SK-N-SH treated with all-trans-retinoic acid at 6 μM for 48 hours (cell line): ENCODE measurements around the gene GFPT2.

Experiments
- ATAC-seq: fragments of 200-7000 bp; cut with Tn5 transposase; 3 replicates; pipeline ENCODE4 v1.9.1; 2020; ENCODE audit warnings: mild to moderate bottlenecking, moderate library complexity
- ARNTL ChIP-seq: fragments of 450-650 bp; formaldehyde crosslinking; IDR thresholded peaks from 2 replicates; pipeline ENCODE4 v1.5.0; 2020; ENCODE audit warnings: low read depth, mild to moderate bottlenecking, moderate library complexity, borderline replicate concordance
- BACH2 ChIP-seq: fragments of 250-450 bp; sonication (Bioruptor Pico); IDR thresholded peaks from 2 replicates; pipeline ENCODE4 v1.9.0; 2021; ENCODE audit warnings: mild to moderate bottlenecking, borderline replicate concordance
- CSDC2 ChIP-seq: fragments of 250-450 bp; sonication (Bioruptor Pico); IDR thresholded peaks from 2 replicates; pipeline ENCODE4 v1.5.0; 2020; ENCODE audit warnings: mild to moderate bottlenecking, moderate library complexity
- CSRNP3 ChIP-seq: fragments of 250-450 bp; sonication (Bioruptor Pico); IDR thresholded peaks from 2 replicates; pipeline ENCODE4 v1.5.1; 2021; ENCODE audit warnings: mild to moderate bottlenecking, moderate library complexity
- ESRRG ChIP-seq: fragments of 250-450 bp; sonication (Bioruptor Pico); IDR thresholded peaks from 2 replicates; pipeline ENCODE4 v1.6.1; 2021; ENCODE audit warnings: mild to moderate bottlenecking
- GLIS3 ChIP-seq: fragments of 250-450 bp; sonication (Bioruptor Pico); IDR thresholded peaks from 2 replicates; pipeline ENCODE4 v1.5.0; 2020; ENCODE audit warnings: mild to moderate bottlenecking, moderate library complexity
- ISL1 ChIP-seq: fragments of 250-450 bp; sonication (Bioruptor Pico); IDR thresholded peaks from 2 replicates; pipeline ENCODE4 v2.1.2; 2022; ENCODE audit warnings: mild to moderate bottlenecking, moderate library complexity
- OSR1 ChIP-seq: fragments of 250-450 bp; sonication (Bioruptor Pico); IDR thresholded peaks from 2 replicates; pipeline ENCODE4 v1.8.0; 2022; ENCODE audit warnings: moderate library complexity, mild to moderate bottlenecking, inconsistent platforms
- POU6F1 ChIP-seq: fragments of 250-450 bp; sonication (Bioruptor Pico); IDR thresholded peaks from 2 replicates; pipeline ENCODE4 v1.8.0; 2021; ENCODE audit warnings: low read depth, mild to moderate bottlenecking, moderate library complexity, borderline replicate concordance
- PPARA ChIP-seq: fragments of 250-450 bp; sonication (Bioruptor Pico); IDR thresholded peaks from 2 replicates; pipeline ENCODE4 v1.5.0; 2020; ENCODE audit warnings: mild to moderate bottlenecking, borderline replicate concordance
- RARB ChIP-seq: fragments of 250-450 bp; sonication (Bioruptor Pico); IDR thresholded peaks from 2 replicates; pipeline ENCODE4 v1.8.0; 2021; ENCODE audit warnings: mild to moderate bottlenecking, moderate library complexity
- SNAI2 ChIP-seq: fragments of 250-450 bp; sonication (Bioruptor Pico); IDR thresholded peaks from 2 replicates; pipeline ENCODE4 v1.5.0; 2020; ENCODE audit warnings: mild to moderate bottlenecking, moderate library complexity
- TCF4 ChIP-seq: fragments of 250-450 bp; sonication (Bioruptor Pico); IDR thresholded peaks from 2 replicates; pipeline ENCODE4 v1.8.0; 2021; ENCODE audit warnings: mild to moderate bottlenecking, moderate library complexity, borderline replicate concordance
- TOX ChIP-seq: fragments of 250-450 bp; sonication (Bioruptor Pico); IDR thresholded peaks from 2 replicates; pipeline ENCODE4 v1.8.0; 2021; ENCODE audit warnings: mild to moderate bottlenecking, moderate library complexity, borderline replicate concordance
- TSHZ2 ChIP-seq: fragments of 250-450 bp; sonication (Bioruptor Pico); IDR thresholded peaks from 2 replicates; pipeline ENCODE4 v1.5.0; 2020; ENCODE audit warnings: mild to moderate bottlenecking, moderate library complexity
- ZC3H10 ChIP-seq: fragments of 250-450 bp; sonication (Bioruptor Pico); IDR thresholded peaks from 2 replicates; pipeline ENCODE4 v1.5.1; 2021; ENCODE audit warnings: mild to moderate bottlenecking, moderate library complexity
- ZFP3 ChIP-seq: fragments of 250-450 bp; sonication (Bioruptor Pico); IDR thresholded peaks from 2 replicates; pipeline ENCODE4 v1.5.0; 2020; ENCODE audit warnings: mild to moderate bottlenecking, moderate library complexity
- ZFP30 ChIP-seq: fragments of 450-650 bp; formaldehyde crosslinking; IDR thresholded peaks from 2 replicates; pipeline ENCODE4 v1.5.0; 2022; ENCODE audit warnings: mild to moderate bottlenecking, moderate library complexity
- ZNF565 ChIP-seq: fragments of 450-650 bp; formaldehyde crosslinking; conservative IDR thresholded peaks from 2 replicates; pipeline ENCODE4 v1.5.0; 2020; ENCODE audit warnings: low read depth, mild to moderate bottlenecking, moderate library complexity
- ZNF70 ChIP-seq: fragments of 450-650 bp; formaldehyde crosslinking; IDR thresholded peaks from 2 replicates; pipeline ENCODE4 v1.5.0; 2020; ENCODE audit warnings: mild to moderate bottlenecking, moderate library complexity
- ZNF8 ChIP-seq: fragments of 450-650 bp; formaldehyde crosslinking; IDR thresholded peaks from 2 replicates; pipeline ENCODE4 v1.5.0; 2020; ENCODE audit warnings: mild to moderate bottlenecking, moderate library complexity
- TF ChIP-seq, protein P1 (sequence below): fragments of 250-450 bp; sonication (Bioruptor Pico); IDR thresholded peaks from 2 replicates; pipeline ENCODE4 v1.8.0; 2020; ENCODE audit warnings: mild to moderate bottlenecking, moderate library complexity, borderline replicate concordance
- TF ChIP-seq, protein P2 (sequence below): fragments of 250-450 bp; sonication (Bioruptor Pico); IDR thresholded peaks from 2 replicates; pipeline ENCODE4 v1.5.1; 2020; ENCODE audit warnings: low read depth, mild to moderate bottlenecking, moderate library complexity

Gene GFPT2

GRCh38 chr5:180370861-180371641, 17.9 kb upstream of the GFPT2 start:
- TF ChIP-seq ESRRG (CRISPR knock-in tag) (no peak), ZC3H10 (CRISPR knock-in tag) (no peak), ZNF565 (CRISPR knock-in tag) (no peak), TSHZ2 (CRISPR knock-in tag) (no peak), PPARA (CRISPR knock-in tag) (no peak), ISL1 (no peak), TOX (no peak), ZFP30 (CRISPR knock-in tag) (no peak), ZNF8 (CRISPR knock-in tag) (no peak), SNAI2 (no peak), POU6F1 (CRISPR knock-in tag) (no peak), ARNTL (no peak), CSDC2 (no peak), BACH2 (CRISPR knock-in tag) (no peak), RARB (no peak), ZFP3 (no peak), OSR1 (no peak), ZNF70 (CRISPR knock-in tag) (no peak), GLIS3 (no peak)
- TF ChIP-seq, protein P1, sequence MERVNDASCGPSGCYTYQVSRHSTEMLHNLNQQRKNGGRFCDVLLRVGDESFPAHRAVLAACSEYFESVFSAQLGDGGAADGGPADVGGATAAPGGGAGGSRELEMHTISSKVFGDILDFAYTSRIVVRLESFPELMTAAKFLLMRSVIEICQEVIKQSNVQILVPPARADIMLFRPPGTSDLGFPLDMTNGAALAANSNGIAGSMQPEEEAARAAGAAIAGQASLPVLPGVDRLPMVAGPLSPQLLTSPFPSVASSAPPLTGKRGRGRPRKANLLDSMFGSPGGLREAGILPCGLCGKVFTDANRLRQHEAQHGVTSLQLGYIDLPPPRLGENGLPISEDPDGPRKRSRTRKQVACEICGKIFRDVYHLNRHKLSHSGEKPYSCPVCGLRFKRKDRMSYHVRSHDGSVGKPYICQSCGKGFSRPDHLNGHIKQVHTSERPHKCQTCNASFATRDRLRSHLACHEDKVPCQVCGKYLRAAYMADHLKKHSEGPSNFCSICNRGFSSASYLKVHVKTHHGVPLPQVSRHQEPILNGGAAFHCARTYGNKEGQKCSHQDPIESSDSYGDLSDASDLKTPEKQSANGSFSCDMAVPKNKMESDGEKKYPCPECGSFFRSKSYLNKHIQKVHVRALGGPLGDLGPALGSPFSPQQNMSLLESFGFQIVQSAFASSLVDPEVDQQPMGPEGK: no peak
- TF ChIP-seq, all 23 proteins: peak for 0
- no peak for ATAC-seq

DNA sequence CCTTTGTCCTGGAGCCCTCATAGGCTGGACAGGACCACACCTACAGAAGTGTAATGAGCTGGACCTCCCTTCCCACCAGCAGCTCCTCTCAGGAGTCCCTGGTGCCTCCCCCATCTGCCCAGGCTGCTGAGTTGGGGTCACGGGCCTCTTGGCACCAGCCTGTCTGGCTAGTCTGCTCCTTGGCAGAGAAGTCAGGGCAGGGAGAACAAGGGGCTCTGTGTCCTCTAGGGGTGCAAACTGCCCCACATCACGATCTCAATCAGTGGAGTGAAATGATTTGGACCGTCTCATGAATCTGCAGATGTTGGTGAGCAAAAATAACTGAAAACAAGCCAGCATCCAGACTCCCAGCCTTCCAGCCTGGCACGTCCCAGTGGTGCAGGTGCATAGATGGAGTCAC, 14.9 kb upstream of the GFPT2 start:
- no peak for ATAC-seq
- TF ChIP-seq, protein P2, sequence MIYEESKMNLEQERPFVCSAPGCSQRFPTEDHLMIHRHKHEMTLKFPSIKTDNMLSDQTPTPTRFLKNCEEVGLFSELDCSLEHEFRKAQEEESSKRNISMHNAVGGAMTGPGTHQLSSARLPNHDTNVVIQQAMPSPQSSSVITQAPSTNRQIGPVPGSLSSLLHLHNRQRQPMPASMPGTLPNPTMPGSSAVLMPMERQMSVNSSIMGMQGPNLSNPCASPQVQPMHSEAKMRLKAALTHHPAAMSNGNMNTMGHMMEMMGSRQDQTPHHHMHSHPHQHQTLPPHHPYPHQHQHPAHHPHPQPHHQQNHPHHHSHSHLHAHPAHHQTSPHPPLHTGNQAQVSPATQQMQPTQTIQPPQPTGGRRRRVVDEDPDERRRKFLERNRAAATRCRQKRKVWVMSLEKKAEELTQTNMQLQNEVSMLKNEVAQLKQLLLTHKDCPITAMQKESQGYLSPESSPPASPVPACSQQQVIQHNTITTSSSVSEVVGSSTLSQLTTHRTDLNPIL: no peak
- TF ChIP-seq BACH2 (CRISPR knock-in tag) (no peak), ZNF70 (CRISPR knock-in tag) (no peak), ISL1 (no peak), PPARA (CRISPR knock-in tag) (no peak), POU6F1 (CRISPR knock-in tag) (no peak), GLIS3 (no peak), ZFP30 (CRISPR knock-in tag) (no peak), ARNTL (no peak), TCF4 (no peak), OSR1 (no peak), ESRRG (CRISPR knock-in tag) (no peak), CSRNP3 (CRISPR knock-in tag) (no peak), SNAI2 (no peak), CSDC2 (no peak), ZNF8 (CRISPR knock-in tag) (no peak), TOX (no peak), ZFP3 (no peak)
